Vein endothelial cell (primary cell): ENCODE results near the gene R3HDM2. TPM values are rescaled to one million over a fixed set of nuclear protein-coding genes. Genes with fewer than 3 reads are reported as not detected.

ENCODE experiments used
- small RNA-seq: library from RNA; depleted of rRNA; stranded (forward); fragments of <200 nt; gene quantifications from one replicate; pipeline ENCODE3, GENCODE V24; 2012
- total RNA-seq: library from RNA; depleted of rRNA; stranded (reverse); fragments of >200 nt; gene quantifications from 2 replicates; pipeline ENCODE4 v1.2.3, GENCODE V29; 2012

The R3HDM2 gene
- total RNA-seq: 13.6 and 22.5 TPM in 2 replicates

GRCh38 chr12:57430931-57431566, at the start of gene R3HDM2:
R3HDM2 (minus strand) TSS chr12:57431043; CDS start chr12:57310428, 120,615 bp downstream.

GRCh38 chr12:57479376-57480115, 48.7 kb upstream of the R3HDM2 start, which contains the start of gene ARHGAP9:
ARHGAP9 (minus strand) TSS chr12:57479866; CDS start chr12:57479406, 460 bp downstream.

GRCh38 chr12:57459750-57460467, 29.1 kb upstream of the R3HDM2 start, which contains the start of gene GLI1:
GLI1 (plus strand) TSS chr12:57459785; CDS start chr12:57463692, 3,907 bp downstream.

DNA sequence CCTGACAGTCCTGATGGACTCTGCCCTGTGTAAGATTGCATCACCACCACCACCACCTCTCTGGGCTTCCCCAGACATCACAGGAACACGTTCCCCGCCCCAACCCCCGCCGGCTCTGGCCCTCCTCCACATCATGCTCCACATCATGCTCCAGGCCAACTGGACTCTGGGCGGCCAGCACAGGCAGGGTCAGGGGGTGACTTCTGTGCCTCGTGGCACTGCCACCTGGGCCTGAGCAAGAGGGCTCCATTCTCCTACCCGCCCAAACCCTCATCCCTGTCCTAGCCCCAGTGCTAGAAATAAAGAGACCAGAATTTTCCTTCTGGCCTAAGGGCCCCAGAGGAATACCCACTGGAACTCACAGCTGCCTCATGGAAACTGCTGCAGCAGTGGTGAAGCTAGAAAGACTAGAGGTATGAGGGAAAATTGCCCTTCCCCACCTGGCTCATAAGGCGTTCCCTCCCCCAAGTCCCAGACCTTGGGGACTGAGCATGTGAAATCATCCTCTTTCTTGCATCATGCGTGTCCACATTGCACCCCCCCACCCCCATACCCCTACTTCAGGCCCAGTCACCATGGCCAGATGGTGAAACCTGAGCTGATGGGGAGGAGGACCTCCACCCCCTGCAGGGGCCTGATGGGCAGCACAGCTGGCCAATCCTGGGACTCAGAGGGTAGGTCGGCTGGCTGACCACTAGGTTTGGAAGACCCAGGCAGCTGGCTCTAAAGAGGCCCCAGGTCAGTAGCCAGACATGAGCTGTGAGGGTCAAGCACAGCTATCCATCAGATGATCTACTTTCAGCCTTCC, 23.9 kb upstream of the R3HDM2 start, which contains the start of gene INHBE:
TSS of gene INHBE (plus strand) at position 742 of the 808 bp plus-strand sequence. CDS start 230 bp downstream, outside the sequence.

DNA sequence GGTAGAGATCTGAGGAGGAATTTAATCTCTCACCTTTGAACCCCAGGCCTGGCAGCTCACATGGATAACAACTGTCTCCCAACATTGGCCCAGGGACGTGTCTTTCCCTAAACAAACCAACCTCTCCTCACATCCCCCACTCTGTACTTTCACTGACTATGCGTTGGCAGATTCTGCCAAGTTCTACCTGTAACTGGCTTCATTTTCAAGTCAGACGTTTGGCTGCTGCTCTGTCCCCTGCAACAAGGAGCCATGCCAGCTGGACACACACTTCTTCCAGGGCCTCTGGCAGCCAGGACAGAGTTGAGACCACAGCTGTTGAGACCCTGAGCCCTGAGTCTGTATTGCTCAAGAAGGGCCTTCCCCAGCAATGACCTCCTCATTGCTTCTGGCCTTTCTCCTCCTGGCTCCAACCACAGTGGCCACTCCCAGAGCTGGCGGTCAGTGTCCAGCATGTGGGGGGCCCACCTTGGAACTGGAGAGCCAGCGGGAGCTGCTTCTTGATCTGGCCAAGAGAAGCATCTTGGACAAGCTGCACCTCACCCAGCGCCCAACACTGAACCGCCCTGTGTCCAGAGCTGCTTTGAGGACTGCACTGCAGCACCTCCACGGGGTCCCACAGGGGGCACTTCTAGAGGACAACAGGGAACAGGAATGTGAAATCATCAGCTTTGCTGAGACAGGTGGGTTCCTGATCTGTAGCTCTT, 3.8 kb upstream of the R3HDM2 start, which contains the start of gene INHBC:
TSS of gene INHBC (plus strand) at position 268 of the 707 bp plus-strand sequence. CDS start at position 371, 103 bp downstream.

GRCh38 chr12:57250956-57251355, 179.9 kb downstream of the R3HDM2 start, which contains the start of gene STAC3:
STAC3 (minus strand) TSS chr12:57251187; CDS start chr12:57249636, 1,551 bp downstream.

GRCh38 chr12:57229634-57230380, 201.0 kb downstream of the R3HDM2 start, which contains the start of gene SHMT2:
SHMT2 (plus strand) TSS chr12:57229711; CDS start chr12:57229779, 68 bp downstream.

GRCh38 chr12:57216014-57216911, 214.6 kb downstream of the R3HDM2 start, which contains the start of gene NXPH4:
NXPH4 (plus strand) TSS chr12:57216794; CDS start chr12:57216970, 176 bp downstream.

Small RNA genes lying within 50 kb of the gene (small RNA-seq; reads per million reads assigned to genes)
- gene RNU6-879P: not detected

Other genes with a start within 250 kb of the R3HDM2 start
- 0.19 TPM in 1 of 2 replicates, not detected in the other for gene NXPH4, start 214.2 kb downstream of the R3HDM2 start, total RNA-seq
- gene SHMT2, start 201.3 kb downstream of the R3HDM2 start, total RNA-seq: 197 and 216 TPM in 2 replicates
- gene STAC3, start 179.9 kb downstream of the R3HDM2 start, total RNA-seq: 0.65 TPM in 1 of 2 replicates, not detected in the other
- not detected in 2 replicates for gene INHBC, start 3.7 kb upstream of the R3HDM2 start, total RNA-seq
- gene INHBE, start 24.3 kb upstream of the R3HDM2 start, total RNA-seq: not detected in 2 replicates
- not detected in 2 replicates for gene GLI1, start 28.7 kb upstream of the R3HDM2 start, total RNA-seq
- not detected in 2 replicates for gene ARHGAP9, start 48.8 kb upstream of the R3HDM2 start, total RNA-seq
- gene MARS1, start 57.0 kb upstream of the R3HDM2 start, total RNA-seq: 111 and 114 TPM in 2 replicates
- 4.9 and 5.9 TPM in 2 replicates for gene DDIT3, start 89.5 kb upstream of the R3HDM2 start, total RNA-seq
- gene MBD6, start 91.8 kb upstream of the R3HDM2 start, total RNA-seq: 9.3 and 12.7 TPM in 2 replicates
- 145 and 151 TPM in 2 replicates for gene DCTN2, start 116.1 kb upstream of the R3HDM2 start, total RNA-seq
- gene KIF5A, start 119.0 kb upstream of the R3HDM2 start, total RNA-seq: not detected in 2 replicates
- gene PIP4K2C, start 160.1 kb upstream of the R3HDM2 start, total RNA-seq: 9.1 and 9.6 TPM in 2 replicates
- 0.48 and 1.3 TPM in 2 replicates for gene DTX3, start 173.8 kb upstream of the R3HDM2 start, total RNA-seq
- gene ARHGEF25, start 180.4 kb upstream of the R3HDM2 start, total RNA-seq: 0.10 and 0.98 TPM in 2 replicates
- not detected in 2 replicates for gene B4GALNT1, start 202.2 kb upstream of the R3HDM2 start, total RNA-seq